NCI-H146 (cell line): ENCODE measurements around the gene ICOSLG.
A peak's percentile ranks its signal among the peaks of the same experiment; 100 is the strongest.
"Not testable (repeated sequence)": the region's sequence is repeated elsewhere in the genome, so short reads cannot be mapped to it uniquely, and the experiment has no call there.

Source experiments
- DNase-seq: peaks from one replicate; lab custom pipeline; 2025; lab: John Stamatoyannopoulos, UW

Gene ICOSLG, protein sequence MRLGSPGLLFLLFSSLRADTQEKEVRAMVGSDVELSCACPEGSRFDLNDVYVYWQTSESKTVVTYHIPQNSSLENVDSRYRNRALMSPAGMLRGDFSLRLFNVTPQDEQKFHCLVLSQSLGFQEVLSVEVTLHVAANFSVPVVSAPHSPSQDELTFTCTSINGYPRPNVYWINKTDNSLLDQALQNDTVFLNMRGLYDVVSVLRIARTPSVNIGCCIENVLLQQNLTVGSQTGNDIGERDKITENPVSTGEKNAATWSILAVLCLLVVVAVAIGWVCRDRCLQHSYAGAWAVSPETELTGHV

DNA sequence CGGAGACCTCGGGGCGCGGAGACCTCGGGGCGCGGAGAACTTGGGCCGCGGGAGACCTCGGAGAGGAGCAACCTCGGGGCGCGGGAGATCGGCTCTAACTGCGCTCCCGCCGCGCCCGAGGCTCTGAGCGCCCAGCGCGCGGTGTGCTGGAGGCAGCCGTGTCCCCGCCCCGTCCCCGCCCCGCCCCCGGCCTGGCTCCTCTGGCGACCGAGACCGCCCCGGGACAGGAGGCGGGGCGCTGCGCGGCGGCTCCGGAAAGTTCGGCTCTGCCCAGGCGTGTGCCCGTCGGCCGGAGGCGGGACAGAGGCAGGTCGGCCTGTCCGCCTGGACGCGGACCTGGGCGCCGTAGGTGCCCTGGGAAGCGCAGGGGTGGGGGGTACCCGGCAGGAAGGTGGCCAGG is at the start of gene ICOSLG:
TSS of gene ICOSLG (minus strand) at position 102 of the 400 bp plus-strand sequence. CDS start 126 bp downstream, outside the sequence.
- DNase-seq = not testable (repeated sequence)

DNA sequence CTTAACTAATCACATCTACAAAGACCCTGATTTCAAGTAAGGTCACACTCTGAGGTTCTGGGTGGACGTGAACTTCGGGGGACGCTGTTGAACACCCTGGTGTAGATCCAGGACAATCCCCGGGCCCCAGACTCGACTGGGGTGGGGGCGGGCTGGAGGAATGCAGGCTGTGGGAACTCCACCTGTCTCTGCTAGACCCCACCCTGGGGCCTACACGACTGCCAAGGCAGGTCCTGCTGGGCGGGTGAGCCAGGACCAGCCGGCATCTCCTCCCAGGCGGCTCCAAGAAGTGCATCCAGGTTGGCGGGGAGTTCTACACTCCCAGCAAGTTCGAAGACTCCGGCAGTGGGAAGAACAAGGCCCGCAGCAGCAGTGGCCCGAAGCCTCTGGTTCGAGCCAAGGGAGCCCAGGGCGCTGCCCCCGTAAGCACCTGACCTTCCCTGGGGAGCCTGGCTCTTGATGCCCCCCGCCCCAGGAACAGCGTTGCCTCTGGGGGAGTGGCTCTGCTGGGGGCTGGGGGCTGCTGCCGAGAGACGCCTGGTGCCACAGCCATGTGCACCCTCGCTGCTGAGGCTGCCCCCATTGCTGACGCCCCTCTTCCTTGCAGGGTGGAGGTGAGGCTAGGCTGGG is 48.8 kb upstream of the ICOSLG start:
- DNase-seq = no peak

DNA sequence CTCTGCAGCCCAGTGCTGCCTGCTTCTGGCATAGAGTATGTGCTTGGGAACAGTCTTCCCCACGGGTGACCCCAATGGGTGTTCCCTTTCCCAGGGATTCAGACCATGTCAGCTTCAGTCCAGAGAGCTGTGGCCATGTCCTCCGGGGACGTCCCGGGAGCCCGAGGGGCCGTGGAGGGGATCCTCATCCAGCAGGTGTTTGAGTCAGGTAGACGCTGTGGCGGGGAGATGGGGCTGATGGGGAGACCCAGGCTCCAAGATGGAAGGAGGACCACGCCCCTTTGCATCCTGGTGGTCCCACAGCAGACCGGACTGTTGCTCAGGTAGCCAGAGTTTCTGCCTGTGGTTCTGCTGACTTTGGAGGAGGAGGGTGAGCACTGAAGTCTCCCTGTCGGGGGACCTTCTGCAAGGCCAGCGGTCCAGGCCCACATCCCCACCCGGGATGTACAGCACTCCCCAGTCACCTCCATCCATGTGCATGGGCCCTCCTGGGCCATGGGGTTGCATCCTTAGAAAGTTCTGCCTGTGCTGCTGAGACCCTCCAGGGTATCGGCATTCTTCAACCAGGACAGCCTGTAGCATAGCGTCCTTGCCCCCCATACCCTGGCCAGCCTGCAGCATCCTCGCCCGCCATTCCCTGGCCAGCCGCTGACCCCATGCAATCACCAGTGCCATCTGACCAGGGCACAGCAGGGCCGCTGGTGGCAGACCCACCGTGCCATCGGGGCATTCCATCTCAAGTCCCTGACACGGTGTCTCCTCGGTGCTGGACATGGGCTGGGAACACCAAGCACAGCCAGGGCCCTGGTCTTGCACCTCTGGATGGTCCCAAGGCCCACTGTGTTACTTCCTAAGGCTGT is 47.7 kb upstream of the ICOSLG start:
- DNase-seq = no peak

DNA sequence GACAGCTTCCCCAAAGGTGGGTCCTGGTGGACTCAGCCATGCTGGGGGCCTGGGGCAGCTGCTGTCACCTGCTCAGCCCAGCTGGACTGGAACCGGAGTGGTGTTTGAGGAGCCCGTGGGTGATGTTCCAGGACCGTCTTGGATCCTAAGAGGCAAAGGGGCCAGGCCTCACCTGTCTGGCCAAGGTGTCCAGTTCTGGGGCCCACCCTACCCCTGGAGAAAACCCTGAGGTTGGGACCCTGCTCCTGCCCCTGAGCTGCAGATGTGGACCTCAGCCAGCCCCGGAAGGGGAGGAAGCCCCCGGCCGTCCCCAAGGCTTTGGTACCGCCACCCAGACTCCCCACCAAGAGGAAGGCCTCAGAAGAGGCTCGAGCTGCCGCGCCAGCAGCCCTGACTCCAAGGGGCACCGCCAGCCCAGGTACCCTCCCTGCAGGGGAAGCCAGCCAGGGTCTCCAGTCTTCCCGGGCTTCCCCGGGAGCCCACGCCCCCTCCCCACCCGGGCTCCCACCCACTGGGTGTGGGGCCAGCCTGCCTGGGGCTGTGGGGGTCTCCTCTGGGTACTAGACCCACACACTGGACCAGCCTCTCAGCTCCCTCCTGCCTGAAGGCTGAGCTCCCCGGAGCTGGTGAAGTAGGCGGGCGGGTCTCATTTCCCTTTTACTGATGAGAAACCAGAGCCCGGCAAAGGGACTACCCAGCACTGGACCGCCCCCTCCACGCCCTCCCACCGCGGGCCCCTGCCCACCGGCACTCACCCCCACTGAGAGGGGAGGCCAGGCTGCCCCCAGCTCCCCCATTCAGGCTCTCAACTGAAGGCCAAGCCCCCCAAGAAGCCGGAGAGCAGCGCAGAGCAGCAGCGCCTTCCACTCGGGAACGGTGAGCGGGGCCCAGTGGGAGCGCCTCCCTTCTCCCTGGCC is 46.2 kb upstream of the ICOSLG start:
- no peak for DNase-seq

DNA sequence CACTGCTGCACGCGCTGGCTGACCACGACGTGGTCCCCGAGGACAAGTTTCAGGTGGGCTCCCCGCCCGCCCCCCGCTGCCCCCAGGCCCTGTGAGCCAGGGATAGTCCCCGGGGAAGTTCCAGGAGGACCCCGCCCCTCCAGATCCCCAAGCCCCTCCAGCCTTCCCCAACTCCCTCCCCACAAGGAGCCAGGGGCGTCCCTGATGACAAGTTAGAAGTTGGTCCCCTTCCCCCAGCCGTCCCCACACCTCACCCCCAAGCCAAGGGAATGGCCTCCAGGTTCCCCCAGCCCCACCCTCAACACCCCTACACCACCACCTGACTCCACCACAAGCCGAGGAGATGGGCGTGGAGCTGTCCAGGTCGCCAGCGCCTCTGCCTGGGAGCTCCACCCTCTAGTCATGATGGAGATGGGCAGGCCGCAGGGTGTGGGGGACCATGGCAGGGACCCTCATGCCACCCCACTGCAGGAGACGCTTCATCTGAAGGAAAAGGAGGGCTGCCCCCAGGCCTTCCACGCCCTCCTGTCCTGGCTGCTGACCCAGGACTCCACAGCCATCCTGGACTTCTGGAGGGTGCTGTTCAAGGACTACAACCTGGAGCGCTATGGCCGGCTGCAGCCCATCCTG is 45.5 kb upstream of the ICOSLG start:
- no peak for DNase-seq

DNA sequence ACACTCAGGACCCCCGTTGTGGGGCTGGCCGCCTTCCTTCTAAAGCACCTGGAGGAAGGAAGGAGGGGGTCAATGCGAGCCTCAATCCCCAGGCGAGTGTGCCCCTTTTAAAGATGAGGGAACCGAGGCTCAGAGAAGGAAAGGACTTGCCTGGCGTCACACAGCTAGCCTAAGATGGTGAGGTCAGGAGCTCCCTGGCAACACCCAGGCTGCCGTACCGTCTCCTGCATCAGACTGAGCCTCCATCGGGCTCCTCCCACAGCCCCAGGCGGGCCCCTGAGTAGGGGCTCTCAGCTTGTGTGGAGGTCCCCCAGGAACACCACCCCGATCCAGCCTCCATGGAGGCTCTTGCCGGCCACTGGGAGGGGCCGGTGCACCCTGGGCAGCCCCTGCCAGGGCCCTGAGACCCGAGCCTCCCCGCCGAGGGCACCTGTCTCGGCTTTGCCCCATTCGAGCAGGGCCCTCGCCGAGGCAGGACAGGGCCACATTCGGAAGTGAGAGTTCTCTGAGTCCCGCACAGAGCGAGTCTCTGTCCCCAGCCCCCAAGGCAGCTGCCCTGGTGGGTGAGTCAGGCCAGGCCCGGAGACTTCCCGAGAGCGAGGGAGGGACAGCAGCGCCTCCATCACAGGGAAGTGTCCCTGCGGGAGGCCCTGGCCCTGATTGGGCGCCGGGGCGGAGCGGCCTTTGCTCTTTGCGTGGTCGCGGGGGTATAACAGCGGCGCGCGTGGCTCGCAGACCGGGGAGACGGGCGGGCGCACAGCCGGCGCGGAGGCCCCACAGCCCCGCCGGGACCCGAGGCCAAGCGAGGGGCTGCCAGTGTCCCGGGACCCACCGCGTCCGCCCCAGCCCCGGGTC is 44.6 kb upstream of the ICOSLG start, which contains the start of gene AIRE:
TSS of gene AIRE (plus strand) at position 739 of the 855 bp plus-strand sequence. CDS start 131 bp downstream, outside the sequence.
- DNase-seq = no peak

DNA sequence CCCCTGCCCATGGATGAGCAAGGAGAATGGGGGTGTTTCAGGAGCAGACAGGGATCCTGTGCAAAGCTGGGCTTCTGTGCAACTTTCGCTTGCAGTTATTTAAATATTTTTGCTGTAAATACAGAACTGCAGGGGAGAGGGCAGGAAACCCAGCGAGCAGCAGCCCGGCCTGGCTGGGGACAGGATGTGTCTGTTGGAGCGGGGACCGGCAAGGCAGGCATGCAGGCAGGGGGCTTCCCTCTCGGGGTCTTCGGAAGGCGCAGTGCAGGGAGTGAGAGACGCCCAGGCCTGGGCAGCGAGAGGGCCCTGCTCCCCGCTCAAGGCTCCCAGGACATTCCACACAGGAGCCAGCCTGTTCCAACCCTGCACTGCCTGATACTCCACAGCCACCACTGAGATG is 43.2 kb upstream of the ICOSLG start:
- DNase-seq = no peak

DNA sequence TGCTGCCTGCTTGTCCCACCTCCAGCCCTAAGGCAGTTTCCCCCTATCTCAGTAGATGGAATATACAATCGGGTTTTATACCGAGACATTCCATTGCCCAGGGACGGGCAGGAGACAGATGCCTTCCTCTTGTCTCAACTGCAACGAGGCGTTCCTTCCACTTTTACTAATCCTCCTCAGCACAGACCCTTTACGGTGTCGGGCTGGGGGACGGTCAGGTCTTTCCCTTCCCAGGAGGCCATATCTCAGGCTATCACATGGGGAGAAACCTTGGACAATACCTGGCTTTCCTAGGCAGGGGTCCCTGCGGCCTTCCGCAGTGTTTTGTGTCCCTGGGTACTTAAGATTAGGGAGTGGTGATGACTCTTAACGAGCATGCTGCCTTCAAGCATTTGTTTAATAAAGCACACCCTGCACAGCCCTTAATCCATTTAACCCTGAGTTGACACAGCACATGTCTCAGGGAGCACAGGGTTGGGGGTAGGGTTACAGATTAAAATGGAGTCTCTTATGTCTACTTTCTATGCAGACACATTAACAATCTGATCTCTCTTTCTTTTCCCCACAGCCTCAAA is 42.6 kb upstream of the ICOSLG start:
- not testable (repeated sequence) for DNase-seq

DNA sequence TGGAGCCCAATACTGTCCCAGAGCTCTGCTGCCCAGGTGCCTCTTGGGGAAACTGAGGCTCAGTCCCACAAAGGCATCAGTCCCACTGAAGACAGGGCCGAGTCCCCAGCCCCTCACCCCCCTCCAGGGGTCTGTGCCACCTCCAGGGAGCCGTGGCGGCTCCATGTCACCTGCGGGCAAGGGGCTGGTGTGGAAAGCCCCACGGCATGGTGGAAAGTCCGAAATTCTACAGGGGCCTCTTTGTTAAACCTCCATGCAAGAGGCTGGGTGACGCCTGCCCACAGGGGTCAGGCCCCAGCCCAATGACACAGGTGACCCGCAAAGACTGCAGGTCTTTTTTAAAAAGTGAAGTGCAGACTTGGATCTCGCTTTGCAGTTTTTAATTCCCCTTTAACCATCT is 41.6 kb upstream of the ICOSLG start:
- no peak for DNase-seq

DNA sequence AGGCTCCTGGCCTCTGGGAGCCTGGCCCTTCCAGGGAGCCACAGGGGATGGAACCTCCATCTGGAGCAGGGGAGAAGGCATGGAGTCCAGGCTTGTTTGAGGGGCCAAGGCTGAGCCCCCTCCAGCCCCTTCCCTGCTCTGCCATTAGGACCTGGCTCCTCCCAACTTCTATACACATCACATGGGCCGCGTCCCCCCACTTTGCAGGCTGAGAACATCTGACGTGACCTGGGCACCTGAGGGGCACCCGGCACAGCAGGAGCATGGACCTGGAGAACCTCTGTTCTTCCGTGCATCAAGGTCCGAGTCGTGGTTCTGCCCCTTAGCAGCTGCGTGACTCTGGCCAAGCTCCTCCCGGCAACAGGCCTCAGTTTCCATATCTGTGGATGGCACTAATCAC is 41.1 kb upstream of the ICOSLG start:
- DNase-seq = no peak

DNA sequence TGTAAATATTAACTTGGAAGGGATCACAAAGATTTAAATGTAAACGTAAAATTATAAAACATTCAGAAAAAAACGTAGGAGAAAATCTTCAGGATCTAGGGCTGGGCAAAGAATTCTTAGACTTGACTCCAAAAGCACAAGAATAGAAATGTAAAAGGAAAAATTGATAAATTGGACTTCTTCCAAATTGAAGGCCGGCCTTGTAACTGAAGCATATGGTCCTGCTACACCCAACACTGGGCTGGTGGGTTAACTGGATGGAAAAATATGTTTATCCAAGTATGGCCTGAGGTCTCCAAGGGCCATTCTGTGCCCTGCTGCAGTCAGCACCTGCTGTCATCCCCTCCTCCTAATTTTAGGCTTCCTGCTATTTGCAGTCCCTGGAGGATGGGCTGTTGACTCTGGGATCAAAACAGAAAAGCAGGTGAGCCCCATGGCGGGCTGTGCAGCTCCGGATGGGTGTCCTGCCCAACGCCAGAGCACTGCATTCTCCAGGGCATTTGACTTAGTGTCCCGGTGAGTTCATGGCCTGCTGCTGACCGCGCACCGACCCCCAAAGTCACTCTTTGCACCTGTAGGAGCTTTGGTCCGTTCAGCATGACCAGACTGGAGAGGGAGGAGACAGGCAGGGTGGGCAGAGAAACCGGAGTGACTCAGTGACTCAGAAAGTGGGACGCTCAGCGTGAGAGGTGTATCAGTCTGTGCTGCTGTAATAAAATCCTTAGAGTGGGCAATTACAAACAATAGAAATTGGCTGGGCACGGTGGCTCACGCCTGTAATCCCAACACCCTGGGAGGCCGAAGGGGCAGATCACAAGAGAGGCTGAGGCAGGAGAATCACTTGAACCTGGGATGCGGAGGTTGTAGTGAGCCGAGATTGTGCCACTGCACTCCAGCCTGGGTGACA is 38.9 kb upstream of the ICOSLG start:
- peak; percentile 69 for DNase-seq

DNA sequence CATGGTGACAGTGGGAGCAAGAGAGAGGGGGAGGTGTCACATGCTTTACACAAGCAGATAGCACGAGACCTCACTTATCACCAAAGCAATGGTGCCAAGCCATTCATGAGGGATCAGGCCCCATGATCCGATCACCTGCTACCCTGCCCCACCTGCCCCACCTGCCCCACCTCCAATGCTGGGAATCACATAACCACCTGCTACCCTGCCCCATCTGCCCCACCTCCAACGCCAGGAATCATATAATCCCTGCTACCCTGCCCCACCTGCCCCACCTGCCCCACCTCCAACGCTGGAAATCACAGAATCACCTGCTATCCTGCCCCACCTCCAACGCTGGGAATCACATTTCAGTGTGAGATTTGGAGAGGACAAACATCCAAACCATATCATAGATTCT is 34.3 kb upstream of the ICOSLG start:
- peak; percentile 28 for DNase-seq

DNA sequence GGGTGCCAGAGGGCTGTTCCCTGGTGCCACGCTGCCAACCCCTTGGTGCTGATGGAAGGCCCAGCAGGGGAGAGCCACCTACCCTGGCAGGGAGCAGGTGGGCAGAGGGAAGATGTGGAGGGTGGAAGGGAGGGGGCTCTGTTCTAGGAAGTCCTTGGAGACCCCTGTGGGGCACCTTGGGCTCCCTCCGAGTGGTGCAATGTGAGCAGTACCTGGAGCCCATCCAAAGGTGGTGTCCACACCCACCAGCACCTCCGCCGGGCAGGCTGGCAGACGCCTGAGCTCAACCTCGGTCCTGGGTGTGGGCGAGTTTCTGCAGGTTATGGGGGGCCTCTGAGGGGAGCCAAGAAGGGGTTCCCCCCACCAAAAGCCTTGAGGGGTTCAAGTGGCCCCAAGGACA is 32.3 kb upstream of the ICOSLG start:
- DNase-seq = no peak

DNA sequence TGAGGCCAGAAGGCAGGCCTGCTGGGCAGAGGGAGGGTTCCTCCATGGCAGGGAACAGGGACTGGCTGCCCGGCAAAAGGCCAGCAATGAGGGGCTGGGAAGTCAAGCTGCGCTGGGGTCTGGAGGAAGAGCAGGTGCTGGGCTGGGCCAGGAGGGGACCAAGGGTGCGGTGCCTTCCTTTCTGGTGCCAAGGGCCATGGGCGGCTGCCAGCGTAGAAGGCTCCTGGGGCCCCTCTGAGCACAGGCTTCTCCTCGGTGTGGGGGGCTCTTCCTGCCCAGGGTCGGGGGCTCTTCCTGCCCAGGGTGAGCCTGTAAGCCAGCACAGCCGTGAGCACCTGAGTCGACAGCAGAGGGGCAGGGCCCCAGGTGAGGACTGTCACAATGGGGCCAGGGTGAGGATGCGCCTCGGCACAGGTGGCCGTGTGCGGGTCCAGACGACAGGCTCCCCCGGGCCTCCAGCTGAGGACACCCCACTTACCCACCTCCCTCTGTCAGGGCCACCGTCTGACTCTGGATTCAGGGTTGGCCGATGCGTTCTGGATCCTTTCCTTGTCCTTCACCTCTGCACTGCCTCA is 31.6 kb upstream of the ICOSLG start:
- DNase-seq = no peak

DNA sequence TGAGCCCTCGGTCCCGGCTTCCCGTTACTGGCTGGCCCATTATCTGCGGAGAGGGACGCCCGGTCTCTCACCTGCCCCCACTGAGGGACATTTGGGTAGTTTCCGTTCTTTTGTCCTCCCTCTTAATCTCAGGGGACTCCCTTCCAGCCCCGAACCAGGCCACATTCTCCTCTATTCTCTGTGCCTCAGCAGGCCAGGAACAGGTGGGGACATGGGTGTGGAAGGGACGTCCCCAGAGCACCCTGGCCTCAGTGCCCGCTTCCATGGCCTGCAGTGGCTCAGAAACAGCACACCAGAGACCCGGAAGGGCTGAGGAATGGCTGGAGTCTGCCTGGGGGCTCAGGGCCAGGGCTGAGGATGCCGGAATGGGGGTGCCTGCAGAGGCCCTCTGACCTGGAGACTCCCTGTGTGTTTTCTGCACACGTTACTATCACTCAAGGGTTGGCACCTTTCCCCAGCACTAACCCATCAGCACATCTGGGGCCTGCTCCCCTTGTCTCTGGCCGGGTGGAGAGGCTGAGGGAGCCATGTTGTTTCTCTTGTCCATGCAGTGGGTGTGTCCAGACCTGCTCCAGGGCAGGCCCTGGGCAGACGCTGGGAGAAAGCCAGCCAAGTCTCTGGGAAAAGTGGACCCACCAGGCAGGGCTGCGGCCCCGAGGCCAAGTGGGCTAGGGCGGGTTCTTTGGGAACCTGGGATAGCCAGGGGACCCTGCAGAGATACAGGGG is 31.0 kb upstream of the ICOSLG start:
- DNase-seq = no peak

DNA sequence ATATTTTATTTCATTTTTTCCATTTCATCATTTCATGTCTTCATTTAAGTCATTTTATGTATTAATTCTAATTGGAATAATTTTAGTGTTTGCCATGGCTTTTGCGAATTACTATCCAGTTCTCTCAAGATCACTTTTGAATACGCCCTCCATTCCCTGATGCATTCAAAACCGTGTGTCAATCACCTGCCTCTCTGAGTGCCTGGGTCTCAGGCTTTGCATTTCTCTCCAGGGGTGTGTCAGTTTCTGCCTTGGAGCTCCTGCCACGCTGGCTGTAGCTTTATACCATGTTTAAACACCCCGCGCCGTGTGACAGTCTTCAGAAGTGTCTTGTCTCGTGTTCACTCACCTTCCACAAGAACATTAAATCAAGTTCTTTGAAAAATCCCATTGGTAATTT is 28.3 kb upstream of the ICOSLG start:
- DNase-seq = no peak

DNA sequence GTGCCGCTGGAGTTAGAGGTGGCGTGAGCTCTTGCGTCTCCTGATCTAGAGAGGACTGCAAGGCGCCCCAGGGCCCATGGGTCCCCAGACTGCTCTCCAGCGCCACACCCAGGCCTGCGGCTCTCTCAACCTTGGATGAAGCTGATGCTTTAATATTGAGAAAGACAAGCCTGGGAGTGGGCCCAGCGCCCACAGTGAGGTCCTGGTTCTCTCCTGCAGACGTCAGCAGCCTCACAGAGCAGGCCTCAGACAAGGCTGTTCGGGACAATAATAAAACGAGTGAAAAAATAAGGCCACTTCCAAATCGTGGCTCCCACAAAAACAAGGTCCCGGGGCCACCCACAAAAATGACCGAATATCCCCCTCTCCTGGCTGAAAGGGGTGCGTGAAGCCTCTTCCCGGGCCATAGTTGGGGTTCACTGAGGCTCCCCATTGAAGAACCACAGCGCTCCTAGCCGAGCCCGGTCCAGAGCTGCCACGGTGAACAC is 27.0 kb upstream of the ICOSLG start:
- no peak for DNase-seq
